ENCODE data around the gene MPPE1.
A peak's percentile ranks its signal among the peaks of the same experiment; 100 is the strongest.
"Not testable (repeated sequence)": the region's sequence is repeated elsewhere in the genome, so short reads cannot be mapped to it uniquely, and the experiment has no call there.

Gene MPPE1

GRCh38 chr18:11945834-11946659 lies 37.9 kb upstream of the MPPE1 start:
- Histone ChIP-seq H3K4me1 (ENCODE audit: control insufficient read depth in 2 of 2, insufficient read depth in 1 of 2, low read depth in 1 of 2, low read length in 2 of 2) (peaks cover 6 to 12% of the 10 kb centered on the region in 2 donors), H3K4me2 (ENCODE audit: insufficient read depth, low read length, poor library complexity, severe bottlenecking) (peak overlapping the region; percentile 24), H2AFZ (ENCODE audit: low read length) (peak overlapping the region; percentile 85)
- H2BK15ac ChIP-seq (ENCODE audit: low read length); H3K18ac ChIP-seq (ENCODE audit: low read length); H3K4ac ChIP-seq (ENCODE audit: low read length); H3K36me3 ChIP-seq (replicated peaks in 1 of 2; ENCODE audit: control insufficient read depth in 2 of 2, insufficient read depth in 2 of 2, low read length in 2 of 2); DNase-seq (ENCODE audit: low spot score); H3K4me3 ChIP-seq (ENCODE audit: low read length in 2 of 2); H3K23ac ChIP-seq (ENCODE audit: low read depth, low read length, poor library complexity); H2BK120ac ChIP-seq (ENCODE audit: low read depth, low read length); H3K14ac ChIP-seq (ENCODE audit: low read length); H3K27me3 ChIP-seq (ENCODE audit: control insufficient read depth in 3 of 3, insufficient read depth in 3 of 3, low read depth in 1 of 3, low read length in 3 of 3); H3K79me1 ChIP-seq (ENCODE audit: low read depth, low read length); H4K8ac ChIP-seq (ENCODE audit: low read depth, low read length); H2AK5ac ChIP-seq (ENCODE audit: low read depth, low read length); H4K91ac ChIP-seq (ENCODE audit: low read depth, low read length, poor library complexity); H2BK12ac ChIP-seq (ENCODE audit: low read length); H3K9ac ChIP-seq (ENCODE audit: low read depth, low read length, poor library complexity); H3K9me3 ChIP-seq (replicated peaks in 1 of 2; ENCODE audit: control insufficient read depth in 2 of 2, insufficient read depth in 1 of 2, low read depth in 1 of 2, low read length in 2 of 2); H2BK5ac ChIP-seq (ENCODE audit: low read length); H3K27ac ChIP-seq (replicated peaks; ENCODE audit: low read length): not testable (repeated sequence)
- WGBS, 2 donors (ENCODE audit: extremely low coverage in 2 of 2, insufficient read length in 2 of 2, insufficient replicate concordance in 1 of 2): no CpG with 5 or more reads among the region's 22 CpGs

GRCh38 chr18:11944786-11945185 lies 36.7 kb upstream of the MPPE1 start:
- H4K91ac ChIP-seq (ENCODE audit: low read depth, low read length, poor library complexity): no peak overlapping the region
- H3K9ac ChIP-seq (ENCODE audit: low read depth, low read length, poor library complexity): no peak overlapping the region
- H3K27me3 ChIP-seq (ENCODE audit: control insufficient read depth in 3 of 3, insufficient read depth in 3 of 3, low read depth in 1 of 3, low read length in 3 of 3): no peaks in the 10 kb centered on the region
- no peak overlapping the region for H3K4ac ChIP-seq (ENCODE audit: low read length)
- H3K79me1 ChIP-seq (ENCODE audit: low read depth, low read length): no peaks in the 10 kb centered on the region
- no peak overlapping the region for H3K18ac ChIP-seq (ENCODE audit: low read length)
- no peak overlapping the region for H2BK15ac ChIP-seq (ENCODE audit: low read length)
- no peak overlapping the region for H2BK12ac ChIP-seq (ENCODE audit: low read length)
- no peak overlapping the region for H3K23ac ChIP-seq (ENCODE audit: low read depth, low read length, poor library complexity)
- no peak for DNase-seq (ENCODE audit: low spot score)
- H3K4me1 ChIP-seq (ENCODE audit: control insufficient read depth in 2 of 2, insufficient read depth in 1 of 2, low read depth in 1 of 2, low read length in 2 of 2): peaks cover 6 to 12% of the 10 kb centered on the region in 2 donors
- peak overlapping the region; percentile 60 for H2AK5ac ChIP-seq (ENCODE audit: low read depth, low read length)
- no peak overlapping the region for H4K8ac ChIP-seq (ENCODE audit: low read depth, low read length)
- no peak overlapping the region for H3K4me2 ChIP-seq (ENCODE audit: insufficient read depth, low read length, poor library complexity, severe bottlenecking)
- H3K14ac ChIP-seq (ENCODE audit: low read length): no peak overlapping the region
- no peak overlapping the region for H3K4me3 ChIP-seq (ENCODE audit: low read length in 2 of 2)
- no peak overlapping the region for H3K27ac ChIP-seq (replicated peaks; ENCODE audit: low read length)
- H2BK5ac ChIP-seq (ENCODE audit: low read length): no peak overlapping the region
- no CpG with 5 or more reads among the region's 5 CpGs for WGBS, 2 donors (ENCODE audit: extremely low coverage in 2 of 2, insufficient read length in 2 of 2, insufficient replicate concordance in 1 of 2)
- H2AFZ ChIP-seq (ENCODE audit: low read length): no peak overlapping the region
- H3K36me3 ChIP-seq (replicated peaks in 1 of 2; ENCODE audit: control insufficient read depth in 2 of 2, insufficient read depth in 2 of 2, low read length in 2 of 2): no peaks in the 10 kb centered on the region
- no peak overlapping the region for H2BK120ac ChIP-seq (ENCODE audit: low read depth, low read length)
- H3K9me3 ChIP-seq (replicated peaks in 1 of 2; ENCODE audit: control insufficient read depth in 2 of 2, insufficient read depth in 1 of 2, low read depth in 1 of 2, low read length in 2 of 2): peaks cover 0 to 3% of the 10 kb centered on the region in 2 donors

- no peak overlapping the region for H2AK5ac ChIP-seq (ENCODE audit: low read depth, low read length)
- H3K4ac ChIP-seq (ENCODE audit: low read length): no peak overlapping the region
- no peak overlapping the region for H3K9ac ChIP-seq (ENCODE audit: low read depth, low read length, poor library complexity)
- H3K4me1 ChIP-seq (ENCODE audit: control insufficient read depth in 2 of 2, insufficient read depth in 1 of 2, low read depth in 1 of 2, low read length in 2 of 2): peaks cover 6 to 12% of the 10 kb centered on the region in 2 donors
- no peak overlapping the region for H2BK5ac ChIP-seq (ENCODE audit: low read length)
- no peak overlapping the region for H3K4me3 ChIP-seq (ENCODE audit: low read length in 2 of 2)
- no peak overlapping the region for H3K27ac ChIP-seq (replicated peaks; ENCODE audit: low read length)
- no peaks in the 10 kb centered on the region for H3K36me3 ChIP-seq (replicated peaks in 1 of 2; ENCODE audit: control insufficient read depth in 2 of 2, insufficient read depth in 2 of 2, low read length in 2 of 2)
- no CpG with 5 or more reads among the region's 4 CpGs for WGBS, 2 donors (ENCODE audit: extremely low coverage in 2 of 2, insufficient read length in 2 of 2, insufficient replicate concordance in 1 of 2)
- no peaks in the 10 kb centered on the region for H3K27me3 ChIP-seq (ENCODE audit: control insufficient read depth in 3 of 3, insufficient read depth in 3 of 3, low read depth in 1 of 3, low read length in 3 of 3)
- no peak overlapping the region for H3K4me2 ChIP-seq (ENCODE audit: insufficient read depth, low read length, poor library complexity, severe bottlenecking)
- H3K14ac ChIP-seq (ENCODE audit: low read length): no peak overlapping the region
- peaks cover 0 to 3% of the 10 kb centered on the region in 2 donors for H3K9me3 ChIP-seq (replicated peaks in 1 of 2; ENCODE audit: control insufficient read depth in 2 of 2, insufficient read depth in 1 of 2, low read depth in 1 of 2, low read length in 2 of 2)
- no peak overlapping the region for H4K8ac ChIP-seq (ENCODE audit: low read depth, low read length)
- no peak overlapping the region for H3K23ac ChIP-seq (ENCODE audit: low read depth, low read length, poor library complexity)
- H2BK120ac ChIP-seq (ENCODE audit: low read depth, low read length): no peak overlapping the region
- H2BK15ac ChIP-seq (ENCODE audit: low read length): no peak overlapping the region
- no peak for DNase-seq (ENCODE audit: low spot score)
- no peak overlapping the region for H2BK12ac ChIP-seq (ENCODE audit: low read length)
- no peaks in the 10 kb centered on the region for H3K79me1 ChIP-seq (ENCODE audit: low read depth, low read length)
- H2AFZ ChIP-seq (ENCODE audit: low read length): no peak overlapping the region
- no peak overlapping the region for H3K18ac ChIP-seq (ENCODE audit: low read length)
- H4K91ac ChIP-seq (ENCODE audit: low read depth, low read length, poor library complexity): no peak overlapping the region
Observed at GRCh38 chr18:11944252-11944651, 36.1 kb upstream of the MPPE1 start.

GRCh38 chr18:11943551-11943950 lies 35.4 kb upstream of the MPPE1 start:
- peak overlapping the region; percentile 57 for H2BK5ac ChIP-seq (ENCODE audit: low read length)
- DNase-seq (ENCODE audit: low spot score): no peak
- H3K18ac ChIP-seq (ENCODE audit: low read length): no peak overlapping the region
- no peak overlapping the region for H3K9ac ChIP-seq (ENCODE audit: low read depth, low read length, poor library complexity)
- no peaks in the 10 kb centered on the region for H3K36me3 ChIP-seq (replicated peaks in 1 of 2; ENCODE audit: control insufficient read depth in 2 of 2, insufficient read depth in 2 of 2, low read length in 2 of 2)
- no peak overlapping the region for H3K14ac ChIP-seq (ENCODE audit: low read length)
- H3K23ac ChIP-seq (ENCODE audit: low read depth, low read length, poor library complexity): no peak overlapping the region
- H4K8ac ChIP-seq (ENCODE audit: low read depth, low read length): no peak overlapping the region
- H3K27me3 ChIP-seq (ENCODE audit: control insufficient read depth in 3 of 3, insufficient read depth in 3 of 3, low read depth in 1 of 3, low read length in 3 of 3): no peaks in the 10 kb centered on the region
- no peak overlapping the region for H2AK5ac ChIP-seq (ENCODE audit: low read depth, low read length)
- no peak overlapping the region for H3K4me3 ChIP-seq (ENCODE audit: low read length in 2 of 2)
- whole genome bisulfite sequencing, 2 donors (ENCODE audit: extremely low coverage in 2 of 2, insufficient read length in 2 of 2, insufficient replicate concordance in 1 of 2): no CpG with 5 or more reads among the region's 6 CpGs
- no peak overlapping the region for H3K4me2 ChIP-seq (ENCODE audit: insufficient read depth, low read length, poor library complexity, severe bottlenecking)
- peaks cover 6 to 8% of the 10 kb centered on the region in 2 donors for H3K4me1 ChIP-seq (ENCODE audit: control insufficient read depth in 2 of 2, insufficient read depth in 1 of 2, low read depth in 1 of 2, low read length in 2 of 2)
- H2BK12ac ChIP-seq (ENCODE audit: low read length): no peak overlapping the region
- no peak overlapping the region for H3K4ac ChIP-seq (ENCODE audit: low read length)
- H3K27ac ChIP-seq (replicated peaks; ENCODE audit: low read length): no peak overlapping the region
- H3K9me3 ChIP-seq (replicated peaks in 1 of 2; ENCODE audit: control insufficient read depth in 2 of 2, insufficient read depth in 1 of 2, low read depth in 1 of 2, low read length in 2 of 2): peaks cover 0 to 3% of the 10 kb centered on the region in 2 donors
- no peak overlapping the region for H2BK120ac ChIP-seq (ENCODE audit: low read depth, low read length)
- H2AFZ ChIP-seq (ENCODE audit: low read length): no peak overlapping the region
- H4K91ac ChIP-seq (ENCODE audit: low read depth, low read length, poor library complexity): no peak overlapping the region
- peak overlapping the region; percentile 20 for H2BK15ac ChIP-seq (ENCODE audit: low read length)
- H3K79me1 ChIP-seq (ENCODE audit: low read depth, low read length): no peaks in the 10 kb centered on the region

Data from neuronal stem cell (in vitro differentiated cells).